Activated T-helper 2 cell treated with anti-CD3 and anti-CD28 coated beads, Interferon-gamma antibody, Interleukin-2, Interleukin-4, amounts not matched to agents 10 μg/mL and 5 μg/mL and 100 μg/mL, durations not matched to agents 14 hours and 24 hours and 36 hours (primary cell): Measurements from ENCODE around the gene SOBP. TPM values are rescaled to one million over a fixed set of nuclear protein-coding genes. Genes with fewer than 3 reads are reported as not detected.
"Not testable (repeated sequence)": the region's sequence is repeated elsewhere in the genome, so short reads cannot be mapped to it uniquely, and the experiment has no call there.

Source experiments
- DNase-seq: peaks from one replicate; pipeline ENCODE4 v3.0.0; 2021; ENCODE audit warnings: low spot score
- H3K27ac Mint-ChIP-seq: one replicate; pipeline ENCODE4 v1.8.0; 2021; ENCODE audit warnings: mixed read lengths
- H3K27me3 Mint-ChIP-seq: one replicate; pipeline ENCODE4 v1.8.0; 2021; ENCODE audit warnings: low read depth, mixed read lengths
- H3K36me3 Mint-ChIP-seq: one replicate; pipeline ENCODE4 v1.8.0; 2021; ENCODE audit warnings: low read depth, mixed read lengths
- H3K4me1 Mint-ChIP-seq: one replicate; pipeline ENCODE4 v1.8.0; 2021; ENCODE audit warnings: low read depth, mixed read lengths
- H3K4me3 Mint-ChIP-seq: one replicate; pipeline ENCODE4 v1.8.0; 2021; ENCODE audit warnings: low read depth, mild to moderate bottlenecking, moderate library complexity, mixed read lengths
- H3K9me3 Mint-ChIP-seq: one replicate; pipeline ENCODE4 v1.8.0; 2021; ENCODE audit warnings: mixed read lengths
- intact Hi-C: fragments of 100-400 bp; cut with micrococcal nuclease; formaldehyde crosslinking; loops from one replicate; pipeline ENCODE4 v1.15.1; 2023
- total RNA-seq: library from RNA; stranded (reverse); gene quantifications from 2 replicates; pipeline ENCODE4 v1.2.3, GENCODE V29; 2022

Gene SOBP
- total RNA-seq, 1 donor from 2014 or later = 0.18 TPM

GRCh38 chr6:107538856-107539387 lies 49.0 kb downstream of the SOBP start:
- Mint-ChIP-seq H3K4me3 (no peak overlapping the region), H3K27me3 (peaks cover 41% of the 10 kb centered on the region), H3K36me3 (no peaks in the 10 kb centered on the region), H3K27ac (no peak overlapping the region), H3K4me1 (peaks cover 2% of the 10 kb centered on the region), H3K9me3 (no peaks in the 10 kb centered on the region)
- intact Hi-C loops = no loop called here
- no peak for DNase-seq

GRCh38 chr6:107539409-107539808 lies 49.5 kb downstream of the SOBP start:
- Mint-ChIP-seq H3K4me1 (peaks cover 2% of the 10 kb centered on the region), H3K27me3 (peaks cover 44% of the 10 kb centered on the region), H3K4me3 (no peak overlapping the region), H3K9me3 (no peaks in the 10 kb centered on the region), H3K36me3 (no peaks in the 10 kb centered on the region), H3K27ac (no peak overlapping the region)
- DNase-seq = no peak
- intact Hi-C loops = no loop called here

- H3K36me3 Mint-ChIP-seq = no peaks in the 10 kb centered on the region
- H3K4me3 Mint-ChIP-seq = no peak overlapping the region
- H3K4me1 Mint-ChIP-seq = peaks cover 2% of the 10 kb centered on the region
- peaks cover 45% of the 10 kb centered on the region for H3K27me3 Mint-ChIP-seq
- no peak for DNase-seq
- H3K27ac Mint-ChIP-seq = no peak overlapping the region
- intact Hi-C loops = no loop called here
- H3K9me3 Mint-ChIP-seq = no peaks in the 10 kb centered on the region
Observed at GRCh38 chr6:107539849-107540464, 50.0 kb downstream of the SOBP start.

GRCh38 chr6:107540465-107540857 lies 50.5 kb downstream of the SOBP start:
- intact Hi-C loops = no loop called here
- H3K27ac Mint-ChIP-seq = no peak overlapping the region
- H3K9me3 Mint-ChIP-seq = no peaks in the 10 kb centered on the region
- no peak for DNase-seq
- H3K4me3 Mint-ChIP-seq = no peak overlapping the region
- peaks cover 48% of the 10 kb centered on the region for H3K27me3 Mint-ChIP-seq
- H3K36me3 Mint-ChIP-seq = no peaks in the 10 kb centered on the region
- peaks cover 2% of the 10 kb centered on the region for H3K4me1 Mint-ChIP-seq

- no peaks in the 10 kb centered on the region for H3K9me3 Mint-ChIP-seq
- H3K36me3 Mint-ChIP-seq = no peaks in the 10 kb centered on the region
- H3K4me3 Mint-ChIP-seq = no peak overlapping the region
- intact Hi-C loops = no loop called here
- no peak overlapping the region for H3K27ac Mint-ChIP-seq
- peaks cover 49% of the 10 kb centered on the region for H3K27me3 Mint-ChIP-seq
- no peak for DNase-seq
- H3K4me1 Mint-ChIP-seq = peaks cover 2% of the 10 kb centered on the region
Observed at GRCh38 chr6:107542192-107542668, 52.3 kb downstream of the SOBP start.

GRCh38 chr6:107543088-107543487 lies 53.2 kb downstream of the SOBP start:
- no peak for DNase-seq
- Mint-ChIP-seq H3K36me3 (no peaks in the 10 kb centered on the region), H3K27ac (no peak overlapping the region), H3K4me1 (peaks cover 2% of the 10 kb centered on the region), H3K4me3 (no peak overlapping the region), H3K9me3 (no peaks in the 10 kb centered on the region), H3K27me3 (peaks cover 50% of the 10 kb centered on the region)
- intact Hi-C loops = no loop called here

GRCh38 chr6:107543567-107543966 lies 53.6 kb downstream of the SOBP start:
- Mint-ChIP-seq H3K36me3 (no peaks in the 10 kb centered on the region), H3K27ac (no peak overlapping the region), H3K27me3 (peaks cover 49% of the 10 kb centered on the region), H3K4me1 (peaks cover 2% of the 10 kb centered on the region), H3K9me3 (no peaks in the 10 kb centered on the region), H3K4me3 (no peak overlapping the region)
- no peak for DNase-seq
- intact Hi-C loops = no loop called here

GRCh38 chr6:107545763-107546162 lies 55.8 kb downstream of the SOBP start:
- DNase-seq = no peak
- Mint-ChIP-seq H3K9me3 (no peaks in the 10 kb centered on the region), H3K36me3 (no peaks in the 10 kb centered on the region), H3K4me1 (no peaks in the 10 kb centered on the region), H3K27me3 (peaks cover 35% of the 10 kb centered on the region), H3K27ac (no peak overlapping the region), H3K4me3 (no peak overlapping the region)
- intact Hi-C loops = no loop called here

- Mint-ChIP-seq H3K27me3 (peaks cover 34% of the 10 kb centered on the region), H3K4me1 (no peaks in the 10 kb centered on the region), H3K36me3 (no peaks in the 10 kb centered on the region), H3K27ac (no peak overlapping the region), H3K9me3 (no peaks in the 10 kb centered on the region), H3K4me3 (no peak overlapping the region)
- intact Hi-C loops = no loop called here
- DNase-seq = no peak
Observed at GRCh38 chr6:107546691-107547450, 57.0 kb downstream of the SOBP start.

GRCh38 chr6:107547451-107547840 lies 57.5 kb downstream of the SOBP start:
- Mint-ChIP-seq H3K36me3 (no peaks in the 10 kb centered on the region), H3K9me3 (no peaks in the 10 kb centered on the region), H3K4me3 (no peak overlapping the region), H3K27me3 (peaks cover 32% of the 10 kb centered on the region), H3K4me1 (no peaks in the 10 kb centered on the region), H3K27ac (no peak overlapping the region)
- intact Hi-C loops = no loop called here
- DNase-seq = no peak

- Mint-ChIP-seq H3K4me3 (no peak overlapping the region), H3K4me1 (no peaks in the 10 kb centered on the region), H3K27me3 (peaks cover 17% of the 10 kb centered on the region), H3K27ac (no peak overlapping the region), H3K36me3 (no peaks in the 10 kb centered on the region), H3K9me3 (no peaks in the 10 kb centered on the region)
- no peak for DNase-seq
- intact Hi-C loops = no loop called here
Observed at GRCh38 chr6:107550241-107550840, 60.4 kb downstream of the SOBP start.

GRCh38 chr6:107550906-107551305 lies 61.0 kb downstream of the SOBP start:
- no peak for DNase-seq
- intact Hi-C loops = no loop called here

GRCh38 chr6:107553121-107553520 lies 63.2 kb downstream of the SOBP start:
- H3K9me3 Mint-ChIP-seq, H3K27ac Mint-ChIP-seq, H3K4me1 Mint-ChIP-seq, DNase-seq, H3K36me3 Mint-ChIP-seq, H3K4me3 Mint-ChIP-seq, intact Hi-C loops: not testable (repeated sequence)
- H3K27me3 Mint-ChIP-seq = peaks cover 11% of the 10 kb centered on the region

More at GRCh38 chr6:107550906-107551305, 61.0 kb downstream of the SOBP start:
- Mint-ChIP-seq H3K27ac (no peak overlapping the region), H3K4me1 (no peaks in the 10 kb centered on the region), H3K27me3 (peaks cover 15% of the 10 kb centered on the region), H3K36me3 (no peaks in the 10 kb centered on the region), H3K4me3 (no peak overlapping the region), H3K9me3 (no peaks in the 10 kb centered on the region)
